ENCODE results near the gene NNAT.

DNA sequence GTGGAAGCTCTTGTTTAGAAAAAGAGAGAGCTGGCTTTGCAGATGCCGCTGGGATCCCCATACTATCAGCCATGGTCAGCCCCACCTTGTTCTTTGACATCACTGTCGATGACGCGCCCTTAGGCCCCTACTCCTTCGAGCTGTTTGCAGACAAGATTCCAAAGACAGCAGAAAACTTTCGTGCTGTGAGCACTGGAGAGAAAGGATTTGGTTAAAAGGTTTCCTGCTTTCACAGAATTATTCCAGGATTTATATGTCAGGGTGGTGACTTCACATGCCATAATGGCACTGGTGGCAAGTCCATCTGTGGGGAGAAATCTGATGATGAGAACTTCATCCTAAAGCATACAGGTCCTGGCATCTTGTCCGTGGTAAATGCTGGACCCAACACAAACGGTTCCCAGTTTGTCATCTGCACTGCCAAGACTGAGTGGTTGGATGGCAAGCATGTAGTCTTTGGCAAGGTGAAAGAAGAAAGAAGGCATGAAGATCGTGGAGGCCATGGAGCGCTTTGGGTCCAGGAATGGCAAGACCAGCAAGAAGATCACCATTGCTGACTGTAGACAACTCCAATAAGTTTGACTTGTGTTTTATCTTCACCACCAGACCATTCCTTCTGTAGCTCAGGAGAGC is 9.0 kb downstream of the NNAT start:
- TF ChIP-seq EZH2 (IDR thresholded peaks at IDR 0.05; ENCODE audit: insufficient read depth, poor library complexity, severe bottlenecking) (no peak), EZH2phosphoT487 (IDR thresholded peaks at IDR 0.05; ENCODE audit: insufficient read depth, low read depth) (no peak)

Data from GM23248 (cell line).